CD4-positive, alpha-beta T cell treated with Interleukin-4 for 1 hour (primary cell): ENCODE results near the gene KLHL28.

ENCODE experiments used
- DNase-seq, 2 donors: peaks; one replicate each; pipeline ENCODE4 v3.0.0-alpha.2; 2020 to 2022

KLHL28 gene

DNA sequence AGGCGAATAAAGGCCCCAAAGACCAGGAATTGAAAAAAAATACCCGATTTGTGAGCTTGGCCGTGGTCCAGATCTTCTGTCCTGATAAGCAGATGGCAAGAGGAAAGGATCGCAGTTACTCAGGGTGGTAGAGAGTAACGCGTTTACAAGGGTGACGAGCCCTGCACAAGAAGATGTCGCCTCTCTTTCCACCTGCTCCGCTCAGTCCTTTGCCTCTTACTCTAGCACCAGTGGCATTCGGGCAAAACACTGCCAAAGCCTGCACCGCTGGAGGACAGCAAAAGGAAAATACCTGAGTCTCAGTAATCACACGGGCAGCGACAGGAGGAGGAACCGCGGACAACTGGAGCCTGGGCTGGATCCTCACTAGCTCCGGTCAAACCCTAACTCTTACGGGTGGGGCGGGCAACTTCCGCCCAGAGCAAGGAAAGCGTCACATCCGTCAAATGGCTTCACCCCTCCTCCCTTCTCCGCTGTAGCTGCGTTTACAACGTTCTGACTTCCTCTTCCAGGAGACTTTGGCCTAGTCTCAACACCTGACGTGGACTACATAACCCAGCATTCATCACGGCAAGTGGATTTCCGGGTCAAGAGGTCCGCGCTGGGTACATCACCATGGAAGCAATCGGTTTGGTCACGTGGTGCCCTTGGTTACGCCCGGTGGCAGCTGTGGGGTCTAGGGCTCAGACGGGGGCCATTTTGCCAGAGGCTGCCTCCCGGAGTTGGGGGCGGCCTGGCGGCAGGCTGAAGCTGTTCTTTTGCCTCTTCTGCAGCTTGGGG, at the start of gene KLHL28, which contains the start of gene TOGARAM1:
TSS of gene KLHL28 (minus strand) at position 394 of the 780 bp plus-strand sequence. CDS start 16,019 bp downstream, outside the sequence.
TSS of gene TOGARAM1 (plus strand) at position 637 of the 780 bp plus-strand sequence. CDS start 232 bp downstream, outside the sequence.
- peak; percentile 99 for DNase-seq

GRCh38 chr14:45003924-45004323, 42.2 kb upstream of the KLHL28 start:
- no peak for DNase-seq

GRCh38 chr14:44995770-44996294, 34.1 kb upstream of the KLHL28 start:
- no peak for DNase-seq

GRCh38 chr14:44995196-44995595, 33.4 kb upstream of the KLHL28 start:
- DNase-seq = no peak

GRCh38 chr14:44990533-44990932, 28.8 kb upstream of the KLHL28 start:
- no peak for DNase-seq

DNA sequence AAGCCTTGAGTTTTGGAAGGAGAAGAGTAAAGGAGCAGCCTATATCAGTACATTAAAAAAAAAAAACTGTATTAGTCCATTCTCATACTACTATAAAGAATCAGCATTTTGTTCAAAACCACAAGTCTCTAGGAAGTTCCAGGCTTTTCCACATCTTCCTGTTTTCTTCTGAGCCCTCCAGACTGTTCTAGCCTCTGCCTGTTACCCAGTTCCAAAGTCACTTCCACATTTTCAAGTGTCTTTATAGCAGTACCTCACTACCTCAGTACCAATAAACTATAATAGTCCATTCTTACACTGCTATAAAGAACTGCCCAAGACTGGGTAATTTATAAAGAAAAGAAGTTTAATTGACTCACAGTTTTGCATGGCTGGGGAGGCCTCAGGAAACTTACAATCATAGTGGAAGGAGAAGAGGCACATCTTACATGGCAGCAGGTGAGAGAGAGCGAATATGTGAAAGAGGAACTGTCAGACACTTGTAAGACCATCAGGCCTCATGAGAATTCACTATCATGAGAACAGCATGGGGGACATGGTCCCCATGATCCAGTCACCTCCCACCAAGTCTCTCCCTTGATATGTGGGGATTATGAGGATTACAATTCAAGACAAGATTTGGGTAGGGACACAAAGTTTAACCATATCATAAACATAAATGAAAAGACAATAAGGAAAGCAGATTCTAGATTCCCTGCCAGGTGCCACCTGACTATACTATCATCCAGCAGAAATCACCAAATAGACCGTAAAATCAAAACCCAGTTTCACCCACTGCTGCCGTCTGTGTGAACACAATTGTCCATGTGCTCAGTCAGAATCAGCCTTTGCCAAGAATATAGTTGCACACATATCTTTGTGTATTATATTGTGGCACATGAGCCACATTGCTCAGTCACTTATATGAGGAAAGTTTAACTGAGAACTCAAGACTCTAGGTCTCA, 28.0 kb upstream of the KLHL28 start:
- DNase-seq = no peak

GRCh38 chr14:44988694-44989093, 26.9 kb upstream of the KLHL28 start:
- no peak for DNase-seq

- DNase-seq = no peak
Observed at GRCh38 chr14:44982594-44982993, 20.8 kb upstream of the KLHL28 start.

GRCh38 chr14:44981198-44981597, 19.5 kb upstream of the KLHL28 start:
- no peak for DNase-seq

- DNase-seq = no peak
Observed at GRCh38 chr14:44979740-44980356, 18.1 kb upstream of the KLHL28 start.

GRCh38 chr14:44979273-44979672, 17.5 kb upstream of the KLHL28 start:
- DNase-seq = no peak

GRCh38 chr14:44971459-44971858, 9.7 kb upstream of the KLHL28 start:
- no peak for DNase-seq

- DNase-seq = no peak
Observed at GRCh38 chr14:44970907-44971306, 9.2 kb upstream of the KLHL28 start.

DNA sequence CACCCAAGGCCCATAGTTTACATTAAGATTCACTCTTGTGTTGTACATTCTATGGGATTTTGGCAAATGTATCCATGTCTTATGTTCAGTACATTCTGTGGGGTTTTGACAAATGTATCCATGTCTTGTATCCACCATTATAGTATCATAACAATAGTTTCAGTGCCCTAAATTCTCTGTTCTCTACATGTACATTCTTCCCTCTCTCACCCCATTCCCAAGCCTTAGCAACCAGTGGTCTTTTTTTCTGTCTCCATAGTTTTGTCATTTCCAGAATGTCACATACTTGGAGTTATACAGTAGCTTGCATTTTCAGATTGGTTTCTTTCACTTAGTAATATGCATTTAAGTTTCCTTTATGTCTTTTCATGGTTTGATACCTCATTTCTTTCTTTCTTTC, 7.0 kb upstream of the KLHL28 start:
- no peak for DNase-seq

- no peak for DNase-seq
Observed at GRCh38 chr14:44966601-44967336, 5.0 kb upstream of the KLHL28 start.

DNA sequence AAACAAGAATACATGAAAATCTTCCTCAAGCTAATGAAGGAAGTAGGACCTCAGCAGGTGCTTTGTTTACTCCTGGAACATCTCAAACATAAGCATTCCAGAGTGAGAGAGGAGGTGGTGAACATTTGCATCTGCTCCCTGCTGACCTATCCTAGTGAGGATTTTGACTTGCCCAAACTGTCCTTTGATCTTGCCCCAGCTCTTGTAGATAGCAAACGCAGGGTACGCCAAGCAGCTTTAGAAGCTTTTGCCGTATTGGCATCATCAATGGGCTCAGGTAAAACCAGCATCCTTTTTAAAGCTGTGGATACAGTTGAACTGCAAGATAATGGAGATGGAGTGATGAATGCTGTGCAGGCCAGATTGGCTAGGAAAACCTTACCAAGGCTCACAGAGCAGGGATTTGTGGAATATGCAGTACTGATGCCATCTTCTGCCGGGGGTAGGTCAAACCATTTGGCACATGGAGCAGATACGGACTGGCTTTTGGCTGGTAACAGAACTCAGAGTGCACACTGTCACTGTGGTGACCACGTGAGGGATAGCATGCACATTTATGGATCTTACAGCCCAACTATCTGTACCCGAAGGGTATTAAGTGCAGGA, 2.1 kb upstream of the KLHL28 start:
- DNase-seq = no peak

DNA sequence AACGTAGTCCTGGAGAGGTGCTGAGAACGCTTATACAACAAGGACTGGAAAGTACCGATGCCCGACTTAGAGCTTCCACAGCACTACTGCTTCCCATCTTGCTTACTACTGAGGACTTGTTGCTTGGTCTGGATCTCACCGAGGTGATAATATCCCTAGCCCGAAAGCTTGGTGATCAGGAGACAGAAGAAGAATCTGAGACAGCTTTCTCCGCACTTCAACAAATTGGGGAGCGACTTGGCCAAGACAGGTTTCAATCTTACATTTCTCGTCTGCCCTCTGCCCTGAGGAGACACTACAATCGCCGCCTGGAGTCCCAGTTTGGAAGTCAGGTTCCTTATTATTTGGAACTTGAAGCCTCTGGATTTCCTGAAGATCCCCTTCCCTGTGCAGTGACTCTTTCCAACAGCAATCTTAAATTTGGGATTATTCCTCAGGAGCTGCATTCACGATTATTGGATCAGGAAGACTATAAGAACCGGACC, 1.3 kb upstream of the KLHL28 start:
- DNase-seq = no peak

- peak in 1 of 2 donors; percentile 20 for DNase-seq
Observed at GRCh38 chr14:44962334-44963043, 742 bp upstream of the KLHL28 start.

- DNase-seq = peak; percentile 52 to 65
Observed at GRCh38 chr14:44961151-44961553, 595 bp downstream of the KLHL28 start.

- DNase-seq = no peak
Observed at GRCh38 chr14:44960646-44961045, 1.1 kb downstream of the KLHL28 start.

- no peak for DNase-seq
Observed at GRCh38 chr14:44960146-44960545, 1.6 kb downstream of the KLHL28 start.
